ENCODE results near the gene MAP3K4. TPM values are rescaled to one million over a fixed set of nuclear protein-coding genes. Genes with fewer than 3 reads are reported as not detected.
A peak's percentile ranks its signal among the peaks of the same experiment; 100 is the strongest.

The MAP3K4 gene
- total and polyA plus RNA-seq, 7 donors, result 4.6 to 79.2 (median 22.7) TPM

DNA sequence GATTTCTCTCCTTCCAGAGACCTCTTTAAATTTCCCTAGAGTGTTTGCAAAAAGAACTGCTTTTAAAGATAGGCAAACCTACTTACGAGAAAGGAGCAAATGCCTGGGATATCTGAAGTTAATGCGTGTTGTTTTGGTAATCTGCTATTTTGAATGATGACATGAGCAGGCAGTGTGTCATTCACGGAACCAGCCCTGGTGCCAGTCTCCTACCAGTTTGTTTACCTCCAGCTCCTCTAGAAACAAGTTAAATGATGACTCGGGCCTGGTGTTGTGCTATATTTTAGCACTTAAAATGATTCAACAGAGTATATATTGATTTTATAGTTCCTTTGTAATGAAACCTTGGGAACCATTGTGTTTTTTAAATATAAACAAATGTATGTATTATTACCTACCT, 41.1 kb upstream of the MAP3K4 start:
- no peak for DNase-seq
- no peaks in the 10 kb centered on the region for H3K9me3 ChIP-seq
- WGBS, 2 donors, result 26 to 38% methylated on average over 4 of the region's 4 CpGs
- H3K4me1 ChIP-seq, result peaks cover 0 to 12% (median 2%) of the 10 kb centered on the region in 4 donors
- TF ChIP-seq POLR2A (IDR thresholded peaks at IDR 0.05), result no peak
- TF ChIP-seq, protein P1, sequence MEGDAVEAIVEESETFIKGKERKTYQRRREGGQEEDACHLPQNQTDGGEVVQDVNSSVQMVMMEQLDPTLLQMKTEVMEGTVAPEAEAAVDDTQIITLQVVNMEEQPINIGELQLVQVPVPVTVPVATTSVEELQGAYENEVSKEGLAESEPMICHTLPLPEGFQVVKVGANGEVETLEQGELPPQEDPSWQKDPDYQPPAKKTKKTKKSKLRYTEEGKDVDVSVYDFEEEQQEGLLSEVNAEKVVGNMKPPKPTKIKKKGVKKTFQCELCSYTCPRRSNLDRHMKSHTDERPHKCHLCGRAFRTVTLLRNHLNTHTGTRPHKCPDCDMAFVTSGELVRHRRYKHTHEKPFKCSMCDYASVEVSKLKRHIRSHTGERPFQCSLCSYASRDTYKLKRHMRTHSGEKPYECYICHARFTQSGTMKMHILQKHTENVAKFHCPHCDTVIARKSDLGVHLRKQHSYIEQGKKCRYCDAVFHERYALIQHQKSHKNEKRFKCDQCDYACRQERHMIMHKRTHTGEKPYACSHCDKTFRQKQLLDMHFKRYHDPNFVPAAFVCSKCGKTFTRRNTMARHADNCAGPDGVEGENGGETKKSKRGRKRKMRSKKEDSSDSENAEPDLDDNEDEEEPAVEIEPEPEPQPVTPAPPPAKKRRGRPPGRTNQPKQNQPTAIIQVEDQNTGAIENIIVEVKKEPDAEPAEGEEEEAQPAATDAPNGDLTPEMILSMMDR (IDR thresholded peaks at IDR 0.05), result no peak
- TF ChIP-seq POLR2AphosphoS5 (IDR thresholded peaks at IDR 0.05), result no peak
- no peak for TF ChIP-seq EP300 (IDR thresholded peaks at IDR 0.05)
- H3K27ac ChIP-seq, result peak overlapping the region in 1 of 4 donors; percentile 3
- H3K4me3 ChIP-seq, result no peak overlapping the region
- no peaks in the 10 kb centered on the region for H3K27me3 ChIP-seq
- intact Hi-C loops (cut with DNase I), result no loop called here
- no peaks in the 10 kb centered on the region for H3K36me3 ChIP-seq

DNA sequence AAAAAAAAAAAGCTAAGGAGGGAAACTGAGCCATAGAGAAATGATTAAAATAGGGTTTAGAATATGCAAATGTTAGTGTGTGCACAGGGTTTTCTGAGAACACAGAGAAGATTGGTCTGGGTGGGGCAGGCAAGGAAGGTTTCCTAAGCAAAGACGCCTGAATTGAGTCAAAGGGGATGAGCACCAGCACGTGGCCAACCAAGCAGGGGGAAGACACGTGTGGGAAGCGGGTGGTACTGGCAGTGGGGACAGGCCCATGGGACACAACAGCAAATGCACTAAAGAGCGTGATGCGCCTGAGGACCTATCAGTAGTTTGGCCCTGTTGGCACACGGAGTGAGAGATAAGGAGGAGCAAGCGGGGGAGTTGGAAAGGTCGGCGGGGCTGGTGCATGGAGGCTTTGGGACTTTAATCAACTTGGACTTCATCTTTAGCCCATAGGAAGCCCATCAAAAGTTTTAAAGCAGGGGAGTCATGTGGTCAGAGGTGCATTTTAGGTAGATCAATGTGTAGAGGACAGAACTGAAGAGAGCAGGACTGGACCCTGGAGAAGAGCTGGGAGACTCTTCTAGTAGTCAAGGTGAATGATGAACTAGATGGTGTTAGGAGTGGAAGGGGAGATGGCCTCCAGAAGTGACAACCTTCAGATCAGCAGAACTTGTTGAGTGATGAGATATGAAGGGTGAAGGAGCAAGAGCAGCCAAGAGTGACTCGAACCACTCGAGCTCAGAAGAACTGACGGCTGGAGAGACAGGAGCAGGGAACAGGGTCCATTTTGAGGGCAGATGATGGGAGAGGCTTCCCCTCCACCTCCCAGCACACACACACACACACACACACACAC, 40.2 kb upstream of the MAP3K4 start:
- H3K27ac ChIP-seq, result no peak overlapping the region
- intact Hi-C loops (cut with DNase I), result no loop called here
- TF ChIP-seq, protein P1 (IDR thresholded peaks at IDR 0.05), result no peak
- TF ChIP-seq POLR2A (IDR thresholded peaks at IDR 0.05), result no peak
- no peak for TF ChIP-seq POLR2AphosphoS5 (IDR thresholded peaks at IDR 0.05)
- no peak for TF ChIP-seq EP300 (IDR thresholded peaks at IDR 0.05)

DNA sequence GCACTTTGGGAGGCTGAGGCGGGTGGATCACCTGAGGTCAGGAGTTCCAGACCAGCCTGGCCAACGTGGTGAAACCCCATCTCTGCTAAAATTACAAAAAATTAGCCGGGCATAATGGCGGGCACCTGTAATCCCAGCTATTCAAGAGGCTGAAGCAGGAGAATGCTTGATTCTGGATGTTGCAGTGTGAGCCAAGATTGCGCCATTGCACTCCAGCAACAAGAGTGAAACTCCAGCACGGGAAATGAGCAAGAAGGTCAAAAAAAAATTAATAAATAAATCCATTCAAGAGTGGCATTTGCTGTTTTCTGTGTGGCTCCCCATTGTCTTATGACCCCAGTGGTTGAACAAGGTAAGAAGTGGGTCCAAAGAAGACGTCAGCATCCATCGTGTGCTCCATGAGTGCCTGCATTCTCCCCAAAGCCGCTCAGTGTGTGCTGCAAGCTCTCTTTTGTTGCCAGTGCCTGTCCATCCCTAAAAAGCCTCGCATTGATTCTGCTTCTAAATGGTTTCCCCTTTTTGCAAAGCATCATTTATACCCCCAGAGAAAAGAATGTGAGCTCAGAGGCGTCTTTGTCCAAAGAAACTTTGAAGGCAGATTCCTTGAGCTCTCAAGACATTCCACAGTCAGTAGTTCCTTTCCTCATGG, 38.8 kb upstream of the MAP3K4 start:
- Histone ChIP-seq H3K9me3 (no peaks in the 10 kb centered on the region), H3K4me1 (peaks cover 0 to 12% (median 2%) of the 10 kb centered on the region in 4 donors), H3K27me3 (no peaks in the 10 kb centered on the region), H3K36me3 (no peaks in the 10 kb centered on the region), H3K4me3 (no peak overlapping the region), H3K27ac (no peak overlapping the region)
- intact Hi-C loops (cut with DNase I), result no loop called here
- 68 to 71% methylated on average over 11 of the region's 11 CpGs for WGBS, 2 donors
- TF ChIP-seq POLR2AphosphoS5 (IDR thresholded peaks at IDR 0.05), result no peak
- TF ChIP-seq, protein P1 (IDR thresholded peaks at IDR 0.05), result no peak
- no peak for TF ChIP-seq POLR2A (IDR thresholded peaks at IDR 0.05)
- TF ChIP-seq EP300 (IDR thresholded peaks at IDR 0.05), result no peak
- DNase-seq, result no peak

More for the DNA sequence above, 40.2 kb upstream of the MAP3K4 start:
- Histone ChIP-seq H3K36me3 (no peaks in the 10 kb centered on the region), H3K9me3 (no peaks in the 10 kb centered on the region), H3K27me3 (no peaks in the 10 kb centered on the region), H3K4me3 (no peak overlapping the region), H3K4me1 (peaks cover 0 to 12% (median 2%) of the 10 kb centered on the region in 4 donors)
- WGBS, 2 donors, result 85 to 87% methylated on average over 13 of the region's 13 CpGs
- no peak for DNase-seq

DNA sequence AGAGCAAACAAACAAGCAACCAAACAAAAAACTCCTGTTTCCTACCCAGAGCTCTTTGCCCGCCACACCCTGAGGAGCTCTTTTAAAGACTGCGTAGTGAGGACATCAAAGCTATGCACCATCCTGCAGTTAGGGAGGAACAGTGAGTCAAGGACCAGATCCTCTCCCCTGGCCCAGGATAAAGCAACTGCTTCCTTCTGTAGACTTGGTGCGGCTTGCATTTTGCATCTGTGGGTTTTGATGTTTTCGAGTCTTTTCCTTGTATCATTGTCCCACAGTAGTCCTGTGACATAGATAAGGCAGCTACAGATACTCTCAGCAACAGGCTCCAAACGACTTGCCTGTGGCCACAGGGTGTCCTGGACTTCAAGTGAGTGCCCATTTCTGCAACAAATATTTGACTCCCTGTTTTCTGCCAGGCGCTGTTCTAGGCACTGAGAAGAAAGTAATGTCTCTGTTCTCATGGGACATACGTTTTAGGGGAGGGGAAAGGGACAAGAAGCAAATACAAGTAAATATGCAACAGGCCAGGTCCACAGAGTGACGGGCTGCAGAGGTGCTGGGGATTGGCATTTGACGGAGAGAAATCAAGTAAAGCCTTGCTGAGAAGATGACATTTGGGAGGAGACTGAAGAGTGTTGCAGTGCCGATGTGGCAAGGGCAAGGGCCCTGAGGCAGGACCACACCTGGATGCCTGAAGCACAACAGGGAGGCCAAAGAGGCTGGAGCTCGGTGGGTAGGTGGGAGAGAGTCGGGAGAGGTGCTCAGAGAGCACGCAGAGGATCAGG, 35.9 kb upstream of the MAP3K4 start:
- WGBS, 2 donors, result 83 to 84% methylated on average over 13 of the region's 13 CpGs
- H3K4me3 ChIP-seq, result no peak overlapping the region

More for the DNA sequence above, 35.9 kb upstream of the MAP3K4 start:
- intact Hi-C loops (cut with DNase I), result no loop called here
- DNase-seq, result no peak
- Histone ChIP-seq H3K4me1 (peaks cover 0 to 3% (median 0%) of the 10 kb centered on the region in 4 donors), H3K9me3 (no peaks in the 10 kb centered on the region), H3K27ac (no peak overlapping the region), H3K36me3 (no peaks in the 10 kb centered on the region), H3K27me3 (no peaks in the 10 kb centered on the region)
- TF ChIP-seq POLR2AphosphoS5 (IDR thresholded peaks at IDR 0.05) (no peak), EP300 (IDR thresholded peaks at IDR 0.05) (no peak), POLR2A (IDR thresholded peaks at IDR 0.05) (no peak)
- TF ChIP-seq, protein P1 (IDR thresholded peaks at IDR 0.05), result no peak

Measured in sigmoid colon (tissue), 7 donors.